Caki2 (cell line): ENCODE measurements around the gene LONP2. TPM values are rescaled to one million over a fixed set of nuclear protein-coding genes. Genes with fewer than 3 reads are reported as not detected.
"Not testable (repeated sequence)": the region's sequence is repeated elsewhere in the genome, so short reads cannot be mapped to it uniquely, and the experiment has no call there.

ENCODE experiments used
- DNase-seq: peaks from one replicate; pipeline ENCODE4 v3.0.0-alpha.2; 2015; ENCODE audit warnings: low read depth
- in situ Hi-C: cut with HindIII; loops from 2 replicates; pipeline ENCODE4 v1.10.0; 2016; ENCODE audit warnings: low sequenced_read_pairs, low pct_unique_long_range_greater_than_20kb, mixed read lengths
- total RNA-seq: library from RNA; depleted of rRNA; stranded (reverse); fragments of >200 nt; shearing (Covaris generic); gene quantifications from 2 replicates; pipeline ENCODE4 v1.2.3, GENCODE V29; 2014; ENCODE audit warnings: low replicate concordance

The LONP2 gene
- total RNA-seq, 1 experiment from 2014 or later, result 27.9 TPM

GRCh38 chr16:48234630-48235029 lies 9.5 kb upstream of the LONP2 start:
- no peak for DNase-seq
- in situ Hi-C loops, result no loop called here

GRCh38 chr16:48235058-48235555 lies 9.0 kb upstream of the LONP2 start:
- in situ Hi-C loops, result no loop called here
- no peak for DNase-seq

- in situ Hi-C loops, result no loop called here
- DNase-seq, result no peak
Measured at GRCh38 chr16:48235556-48236136, 8.5 kb upstream of the LONP2 start.

- in situ Hi-C loops, result no loop called here
- no peak for DNase-seq
Measured at GRCh38 chr16:48236286-48236685, 7.8 kb upstream of the LONP2 start.

GRCh38 chr16:48240147-48240546 lies 4.0 kb upstream of the LONP2 start:
- in situ Hi-C loops, DNase-seq: not testable (repeated sequence)

GRCh38 chr16:48244863-48245195 lies 729 bp downstream of the LONP2 start:
- in situ Hi-C loops, result no loop called here
- DNase-seq, result no peak

- no peak for DNase-seq
- in situ Hi-C loops, result no loop called here
Measured at GRCh38 chr16:48246066-48246465, 2.0 kb downstream of the LONP2 start.

- DNase-seq, result no peak
- in situ Hi-C loops, result no loop called here
Measured at GRCh38 chr16:48247311-48247710, 3.2 kb downstream of the LONP2 start, which contains the start of gene ABCC11. ABCC11 (minus strand) TSS chr16:48247539; CDS start chr16:48231921, 15,618 bp downstream.

- DNase-seq, result no peak
- in situ Hi-C loops, result no loop called here
Measured at GRCh38 chr16:48250520-48251278, 6.6 kb downstream of the LONP2 start.

GRCh38 chr16:48252013-48252412 lies 7.9 kb downstream of the LONP2 start:
- in situ Hi-C loops, result no loop called here
- DNase-seq, result no peak

- no peak for DNase-seq
- in situ Hi-C loops, result no loop called here
Measured at GRCh38 chr16:48256579-48257177, 12.6 kb downstream of the LONP2 start.

GRCh38 chr16:48261569-48261968 lies 17.5 kb downstream of the LONP2 start:
- no peak for DNase-seq
- in situ Hi-C loops, result no loop called here

GRCh38 chr16:48262631-48263030 lies 18.5 kb downstream of the LONP2 start:
- in situ Hi-C loops, result no loop called here
- no peak for DNase-seq

- in situ Hi-C loops, result no loop called here
- DNase-seq, result no peak
Measured at GRCh38 chr16:48269011-48269410, 24.9 kb downstream of the LONP2 start.

GRCh38 chr16:48271728-48272127 lies 27.6 kb downstream of the LONP2 start:
- no peak for DNase-seq
- in situ Hi-C loops, result no loop called here

GRCh38 chr16:48272837-48273421 lies 28.8 kb downstream of the LONP2 start:
- in situ Hi-C loops, result no loop called here
- no peak for DNase-seq

GRCh38 chr16:48274476-48274875 lies 30.4 kb downstream of the LONP2 start:
- DNase-seq, result no peak
- in situ Hi-C loops, result no loop called here

GRCh38 chr16:48276102-48276501 lies 32.0 kb downstream of the LONP2 start:
- in situ Hi-C loops, result no loop called here
- DNase-seq, result no peak

- in situ Hi-C loops, result no loop called here
- no peak for DNase-seq
Measured at GRCh38 chr16:48277158-48277557, 33.1 kb downstream of the LONP2 start.
